Endodermal cell (in vitro differentiated cells): ENCODE measurements around the gene PRPH2. TPM values are rescaled to one million over a fixed set of nuclear protein-coding genes. Genes with fewer than 3 reads are reported as not detected.
"Not testable (repeated sequence)": the region's sequence is repeated elsewhere in the genome, so short reads cannot be mapped to it uniquely, and the experiment has no call there.

Experiments used
- DNase-seq: peaks from one replicate; pipeline ENCODE4 v3.0.0-alpha.2; 2017
- H3K27ac ChIP-seq: 2 replicates; pipeline ENCODE4 v1.5.1; 2013; ENCODE audit warnings: mild to moderate bottlenecking, low read depth, low read length, moderate library complexity
- H3K27me3 ChIP-seq: 2 replicates; pipeline ENCODE4 v1.6.1; 2013; ENCODE audit warnings: mild to moderate bottlenecking, low read length, moderate library complexity; ENCODE audit not compliant: insufficient read depth, control insufficient read depth, poor library complexity, severe bottlenecking
- H3K36me3 ChIP-seq: 2 replicates; pipeline ENCODE4 v1.7.0; 2013; ENCODE audit warnings: mild to moderate bottlenecking, low read length, moderate library complexity; ENCODE audit not compliant: control insufficient read depth, insufficient read depth
- H3K4me1 ChIP-seq: one replicate; pipeline ENCODE4 v1.7.0; 2013; ENCODE audit warnings: low read length; ENCODE audit not compliant: control insufficient read depth, insufficient read depth
- H3K4me3 ChIP-seq: 2 replicates; pipeline ENCODE4 v1.5.1; 2013; ENCODE audit warnings: mild to moderate bottlenecking, low read length, moderate library complexity
- H3K9ac ChIP-seq: 2 replicates; pipeline ENCODE4 v1.6.1; 2013; ENCODE audit warnings: mild to moderate bottlenecking, low read length, moderate library complexity; ENCODE audit not compliant: poor library complexity, severe bottlenecking; ENCODE audit errors: extremely low read depth
- H3K9me3 ChIP-seq: 2 replicates; pipeline ENCODE4 v1.6.1; 2013; ENCODE audit warnings: mild to moderate bottlenecking, low read length, moderate library complexity; ENCODE audit not compliant: control insufficient read depth
- H3K27ac Mint-ChIP-seq: 2 replicates; pipeline ENCODE4 v1.8.0; 2020; ENCODE audit warnings: mixed read lengths
- H3K27me3 Mint-ChIP-seq: 2 replicates; pipeline ENCODE4 v1.8.0; 2021; ENCODE audit warnings: mild to moderate bottlenecking, mixed read lengths; ENCODE audit not compliant: insufficient read depth
- H3K36me3 Mint-ChIP-seq: 2 replicates; pipeline ENCODE4 v1.8.0; 2020; ENCODE audit warnings: low read depth, mixed read lengths
- H3K4me1 Mint-ChIP-seq: 2 replicates; pipeline ENCODE4 v1.8.0; 2020; ENCODE audit warnings: mixed read lengths
- H3K4me3 Mint-ChIP-seq: 2 replicates; pipeline ENCODE4 v1.8.0; 2020; ENCODE audit warnings: mild to moderate bottlenecking, moderate library complexity, mixed read lengths
- H3K9me3 Mint-ChIP-seq: 2 replicates; pipeline ENCODE4 v1.8.0; 2020; ENCODE audit warnings: mild to moderate bottlenecking, mixed read lengths
- WGBS, 2 experiments: methylation state at CpG; one replicate each; pipeline versions ENCODE4 v1.1.5 to v1.1.7; 2013; ENCODE audit warnings: missing lambda C conversion rate in 2 of 2, mixed read lengths in 1 of 2; ENCODE audit not compliant: insufficient coverage in 1 of 2, insufficient read length in 1 of 2; 5-methylcytosine and 5-hydroxymethylcytosine counted together
- total RNA-seq, 2 donors: library from RNA; stranded (reverse); fragmentation: NEBNext Ultra II Directional in 1 of 2; extraction: Animal tissue kit (Norgen Biotek cat#: 25700) in 1 of 2; gene quantifications; 2 replicates in 1 of 2; 3 replicates in 1 of 2; pipeline ENCODE4 v1.2.1, GENCODE V29; 2021
- TF ChIP-seq, protein P1 (sequence below): fragments of 200-600 bp; sonication (generic); conservative IDR thresholded peaks from 2 replicates; pipeline ENCODE4 v1.5.0; 2021; ENCODE audit warnings: antibody characterized with exemption, mild to moderate bottlenecking

Gene PRPH2
- total RNA-seq, 2 donors from 2014 or later: 0.35 to 0.40 TPM

DNA sequence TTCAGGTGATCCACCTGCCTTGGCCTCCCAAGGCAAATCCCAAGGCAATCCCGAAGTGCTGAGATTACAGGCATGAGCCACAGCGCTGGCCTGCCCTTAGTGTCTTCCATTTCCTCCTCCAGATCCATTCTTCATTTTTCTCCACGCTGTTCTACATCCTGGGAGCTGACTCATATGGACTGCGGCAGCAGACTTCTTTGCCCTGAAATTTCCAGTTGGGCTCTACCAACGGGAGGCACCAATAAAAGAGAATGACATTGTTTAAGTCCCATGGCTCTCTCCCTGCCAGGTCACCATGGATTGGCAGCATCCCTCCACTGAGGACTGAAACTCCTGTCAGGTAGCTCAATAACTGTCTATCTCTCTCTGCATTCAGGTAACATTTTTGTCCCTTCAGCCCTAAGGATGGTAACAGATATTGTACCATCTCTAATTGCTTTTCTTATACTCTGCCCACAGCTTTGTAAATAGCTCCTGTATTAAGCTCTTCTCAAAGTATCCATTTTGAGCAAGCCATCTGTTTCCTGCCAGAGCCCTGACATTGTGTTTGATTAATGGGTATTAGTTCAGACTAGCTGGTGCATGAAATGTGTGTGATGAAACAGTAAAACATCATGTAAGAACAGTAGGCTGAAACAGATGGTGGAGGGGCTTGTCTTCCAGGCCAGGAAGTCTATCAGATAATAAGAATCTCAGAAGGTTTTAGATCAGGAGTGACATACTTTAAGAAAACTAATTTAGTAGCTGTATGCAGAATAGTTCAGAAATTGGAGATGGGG, 19.9 kb upstream of the PRPH2 start:
- Histone ChIP-seq H3K4me3 (no peak overlapping the region), H3K36me3 (no peaks in the 10 kb centered on the region), H3K4me1 (no peaks in the 10 kb centered on the region), H3K9ac (no peak overlapping the region), H3K9me3 (no peaks in the 10 kb centered on the region), H3K27me3 (no peaks in the 10 kb centered on the region), H3K27ac (peak overlapping the region; percentile 7)
- no peaks in the 10 kb centered on the region for H3K9me3 Mint-ChIP-seq
- TF ChIP-seq, protein P1, sequence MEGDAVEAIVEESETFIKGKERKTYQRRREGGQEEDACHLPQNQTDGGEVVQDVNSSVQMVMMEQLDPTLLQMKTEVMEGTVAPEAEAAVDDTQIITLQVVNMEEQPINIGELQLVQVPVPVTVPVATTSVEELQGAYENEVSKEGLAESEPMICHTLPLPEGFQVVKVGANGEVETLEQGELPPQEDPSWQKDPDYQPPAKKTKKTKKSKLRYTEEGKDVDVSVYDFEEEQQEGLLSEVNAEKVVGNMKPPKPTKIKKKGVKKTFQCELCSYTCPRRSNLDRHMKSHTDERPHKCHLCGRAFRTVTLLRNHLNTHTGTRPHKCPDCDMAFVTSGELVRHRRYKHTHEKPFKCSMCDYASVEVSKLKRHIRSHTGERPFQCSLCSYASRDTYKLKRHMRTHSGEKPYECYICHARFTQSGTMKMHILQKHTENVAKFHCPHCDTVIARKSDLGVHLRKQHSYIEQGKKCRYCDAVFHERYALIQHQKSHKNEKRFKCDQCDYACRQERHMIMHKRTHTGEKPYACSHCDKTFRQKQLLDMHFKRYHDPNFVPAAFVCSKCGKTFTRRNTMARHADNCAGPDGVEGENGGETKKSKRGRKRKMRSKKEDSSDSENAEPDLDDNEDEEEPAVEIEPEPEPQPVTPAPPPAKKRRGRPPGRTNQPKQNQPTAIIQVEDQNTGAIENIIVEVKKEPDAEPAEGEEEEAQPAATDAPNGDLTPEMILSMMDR: no peak
- H3K4me3 Mint-ChIP-seq: no peak overlapping the region
- H3K4me1 Mint-ChIP-seq: peaks cover 7% of the 10 kb centered on the region
- 86 to 94% methylated on average over 5 of the region's 5 CpGs for WGBS, 2 experiments
- no peaks in the 10 kb centered on the region for H3K27me3 Mint-ChIP-seq
- DNase-seq: no peak
- H3K27ac Mint-ChIP-seq: no peak overlapping the region
- H3K36me3 Mint-ChIP-seq: no peaks in the 10 kb centered on the region

DNA sequence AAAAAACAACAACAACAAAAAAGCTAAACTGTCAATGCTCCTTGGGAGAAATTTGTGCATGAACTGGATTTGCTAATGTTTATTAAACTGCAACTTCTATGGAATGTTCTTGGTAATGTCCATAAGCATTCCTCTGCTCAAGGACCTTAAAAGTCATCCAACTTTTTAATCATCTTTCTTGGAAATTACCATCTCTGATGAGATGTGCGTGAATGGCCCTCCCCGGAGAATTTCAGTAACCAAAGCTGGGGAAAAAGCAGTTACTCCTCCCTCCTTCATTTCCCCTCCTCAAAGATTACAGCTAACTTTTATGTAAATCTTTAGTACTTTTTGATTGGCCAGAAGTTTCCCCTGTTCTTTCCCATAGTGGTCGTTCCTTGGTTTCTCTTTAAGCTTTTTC, 18.3 kb upstream of the PRPH2 start:
- no peak overlapping the region for H3K27ac Mint-ChIP-seq
- TF ChIP-seq, protein P1: no peak
- no peak overlapping the region for H3K27ac ChIP-seq
- H3K9me3 ChIP-seq: no peaks in the 10 kb centered on the region
- H3K4me1 ChIP-seq: no peaks in the 10 kb centered on the region
- H3K27me3 ChIP-seq: no peaks in the 10 kb centered on the region
- H3K4me3 ChIP-seq: no peak overlapping the region
- H3K27me3 Mint-ChIP-seq: no peaks in the 10 kb centered on the region
- H3K9me3 Mint-ChIP-seq: no peaks in the 10 kb centered on the region
- no peak overlapping the region for H3K9ac ChIP-seq
- H3K36me3 Mint-ChIP-seq: no peaks in the 10 kb centered on the region
- no peaks in the 10 kb centered on the region for H3K36me3 ChIP-seq
- H3K4me3 Mint-ChIP-seq: no peak overlapping the region
- 90 to 94% methylated on average over 2 to 3 of the region's 3 CpGs for WGBS, 2 experiments
- DNase-seq: no peak
- H3K4me1 Mint-ChIP-seq: peaks cover 7% of the 10 kb centered on the region

DNA sequence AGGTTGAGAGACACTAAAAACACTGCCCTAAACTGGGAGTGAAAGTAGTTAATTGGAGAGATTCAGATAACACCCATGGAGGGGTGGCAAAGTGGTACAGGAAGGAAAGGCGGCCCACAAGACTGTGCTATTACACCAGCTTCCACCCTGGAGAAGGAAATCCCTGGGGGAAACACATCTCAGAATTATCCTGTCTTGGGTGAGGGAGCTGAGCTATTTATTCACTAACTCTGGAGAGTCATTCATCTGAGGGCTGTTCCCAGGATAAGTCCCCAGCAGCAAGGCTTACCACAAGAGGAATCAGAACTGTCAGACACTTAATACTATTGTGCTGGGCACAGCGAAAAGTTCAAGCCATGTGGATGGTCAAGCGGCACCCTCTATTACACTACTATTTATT, 13.6 kb upstream of the PRPH2 start:
- Histone ChIP-seq H3K4me3 (no peak overlapping the region), H3K27ac (no peak overlapping the region), H3K9me3 (no peaks in the 10 kb centered on the region), H3K36me3 (no peaks in the 10 kb centered on the region), H3K9ac (no peak overlapping the region), H3K27me3 (no peaks in the 10 kb centered on the region), H3K4me1 (no peaks in the 10 kb centered on the region)
- WGBS, 2 experiments: 83 to 94% methylated on average over 1 to 3 of the region's 3 CpGs
- TF ChIP-seq, protein P1: no peak
- DNase-seq: no peak
- Mint-ChIP-seq H3K4me3 (no peak overlapping the region), H3K27ac (no peak overlapping the region), H3K36me3 (no peaks in the 10 kb centered on the region), H3K4me1 (no peaks in the 10 kb centered on the region), H3K9me3 (peaks cover 2% of the 10 kb centered on the region), H3K27me3 (no peaks in the 10 kb centered on the region)

DNA sequence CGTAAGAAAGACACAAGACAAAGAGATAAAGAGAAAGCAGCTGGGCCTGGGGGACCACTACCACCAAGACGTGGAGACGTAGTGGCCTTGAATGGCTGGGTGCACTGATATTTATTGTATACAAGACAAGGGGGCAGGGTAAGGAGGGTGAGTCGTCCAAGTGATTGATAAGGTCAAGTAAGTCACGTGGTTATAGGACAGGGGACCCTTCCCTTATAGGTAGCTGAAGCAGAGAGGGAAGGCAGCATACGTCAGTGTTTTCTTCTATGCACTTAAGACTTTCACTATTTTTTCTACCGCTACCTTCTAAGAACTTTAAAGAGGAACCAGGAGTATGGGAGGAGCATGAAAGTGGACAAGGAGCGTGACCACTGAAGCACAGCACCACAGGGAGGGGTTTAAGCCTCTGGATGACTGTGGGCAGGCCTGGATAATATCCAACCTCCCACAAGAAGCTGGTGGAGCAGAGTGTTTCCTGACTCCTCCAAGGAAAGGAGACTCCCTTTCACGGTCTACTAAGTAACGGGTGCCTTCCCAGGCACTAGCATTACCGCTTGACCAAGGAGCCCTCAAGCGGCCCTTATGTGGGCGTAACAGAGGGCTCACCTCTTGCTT, 11.6 kb upstream of the PRPH2 start:
- H3K27ac ChIP-seq, DNase-seq, H3K9me3 Mint-ChIP-seq, H3K4me3 Mint-ChIP-seq, H3K9ac ChIP-seq, H3K27ac Mint-ChIP-seq, H3K4me1 Mint-ChIP-seq, H3K36me3 Mint-ChIP-seq, H3K9me3 ChIP-seq, H3K4me1 ChIP-seq, H3K27me3 ChIP-seq, H3K4me3 ChIP-seq, H3K27me3 Mint-ChIP-seq, H3K36me3 ChIP-seq: not testable (repeated sequence)
- WGBS, 2 experiments: 89 to 95% methylated on average over 7 to 13 of the region's 13 CpGs
